NCI-H2107 treated with DMSO at 0.1 percent for 48 hours (cell line): Measurements from ENCODE around the gene ARL14EP.

Source experiments
- DNase-seq: peaks from one replicate; lab custom pipeline; 2025; ENCODE audit not compliant: unreplicated experiment; lab: John Stamatoyannopoulos, UW

ARL14EP gene

GRCh38 chr11:30368394-30368793 lies 45.5 kb downstream of the ARL14EP start:
- no peak for DNase-seq

GRCh38 chr11:30370164-30370563 lies 47.3 kb downstream of the ARL14EP start:
- no peak for DNase-seq

GRCh38 chr11:30377347-30377746 lies 54.4 kb downstream of the ARL14EP start:
- no peak for DNase-seq

- DNase-seq: no peak
Observed at GRCh38 chr11:30380846-30381245, 57.9 kb downstream of the ARL14EP start.

- DNase-seq: no peak
Observed at GRCh38 chr11:30381879-30382278, 59.0 kb downstream of the ARL14EP start.
